ENCODE measurements around the gene MAPK8. TPM values are rescaled to one million over a fixed set of nuclear protein-coding genes. Genes with fewer than 3 reads are reported as not detected.

The MAPK8 gene
- total RNA-seq, 1 experiment from 2014 or later: 52.9 TPM

GRCh38 chr10:48411510-48411909 is 105.0 kb downstream of the MAPK8 start (continued):
- TF ChIP-seq ZNF532 (CRISPR knock-in tag; IDR thresholded peaks at IDR 0.05; ENCODE audit: borderline replicate concordance) (no peak), ZNF138 (CRISPR knock-in tag; conservative IDR thresholded peaks at IDR 0.05) (no peak), ZNF671 (CRISPR knock-in tag; IDR thresholded peaks at IDR 0.05) (no peak), CTCF (IDR thresholded peaks at IDR 0.05) (no peak)

GRCh38 chr10:48412081-48412480 is 105.6 kb downstream of the MAPK8 start:
- CTCF ChIA-PET: interaction anchor here (1.2 kb wide), 1 partner anchor 246 kb away, joined by 3 read pairs; no protein-coding TSS in a partner anchor
- DNase-seq (ENCODE audit: low spot score) (no peak), ATAC-seq (no peak)
- TF ChIP-seq CBFB (CRISPR knock-in tag; IDR thresholded peaks at IDR 0.05; ENCODE audit: low read depth): no peak
- peak; percentile 83 for TF ChIP-seq ZNF317 (CRISPR knock-in tag; IDR thresholded peaks at IDR 0.05; ENCODE audit: borderline replicate concordance, low read depth)
- TF ChIP-seq HMGXB4 (CRISPR knock-in tag; IDR thresholded peaks at IDR 0.05): no peak
- Mint-ChIP-seq H3K4me3 (no peak overlapping the region), H3K27me3 (ENCODE audit: low read depth) (no peaks in the 10 kb centered on the region), H3K9me3 (peaks cover 13% of the 10 kb centered on the region), H3K36me3 (peaks cover 34% of the 10 kb centered on the region), H3K27ac (no peak overlapping the region), H3K4me1 (no peaks in the 10 kb centered on the region)
- POLR2A ChIA-PET: no interaction called here

- no peaks in the 10 kb centered on the region for H3K27me3 Mint-ChIP-seq (ENCODE audit: low read depth)
- ChIA-PET POLR2A (no interaction called here), CTCF (no interaction called here)
- no peak for ATAC-seq
- H3K4me3 Mint-ChIP-seq: no peak overlapping the region
- peaks cover 34% of the 10 kb centered on the region for H3K36me3 Mint-ChIP-seq
- peaks cover 7% of the 10 kb centered on the region for H3K4me1 Mint-ChIP-seq
- TF ChIP-seq ZBTB43 (CRISPR knock-in tag; IDR thresholded peaks at IDR 0.05) (no peak), PREB (CRISPR knock-in tag; IDR thresholded peaks at IDR 0.05; ENCODE audit: borderline replicate concordance) (no peak), JUN (CRISPR knock-in tag; IDR thresholded peaks at IDR 0.05) (no peak), ZNF512 (CRISPR knock-in tag; IDR thresholded peaks at IDR 0.05; ENCODE audit: borderline replicate concordance) (no peak), AFF4 (CRISPR knock-in tag; IDR thresholded peaks at IDR 0.05; ENCODE audit: borderline replicate concordance) (no peak), ZNF396 (CRISPR knock-in tag; IDR thresholded peaks at IDR 0.05; ENCODE audit: borderline replicate concordance) (no peak)
- DNase-seq (ENCODE audit: low spot score): no peak
- H3K27ac Mint-ChIP-seq: no peak overlapping the region
- peaks cover 13% of the 10 kb centered on the region for H3K9me3 Mint-ChIP-seq
Observed at GRCh38 chr10:48412933-48413332, 106.5 kb downstream of the MAPK8 start.
